Progenitor cell of endocrine pancreas (in vitro differentiated cells): ENCODE results near the gene ARL6IP5. TPM values are rescaled to one million over a fixed set of nuclear protein-coding genes. Genes with fewer than 3 reads are reported as not detected.

Experiments used
- DNase-seq: peaks from one replicate; pipeline ENCODE4 v3.0.0; 2021; ENCODE audit warnings: low spot score; ENCODE audit not compliant: unreplicated experiment
- H3K27ac Mint-ChIP-seq: 2 replicates; pipeline ENCODE4 v1.8.0; 2021; ENCODE audit warnings: mild to moderate bottlenecking, moderate library complexity, mixed read lengths
- H3K27me3 Mint-ChIP-seq: 2 replicates; pipeline ENCODE4 v1.8.0; 2021; ENCODE audit warnings: mixed read lengths
- H3K36me3 Mint-ChIP-seq: 2 replicates; pipeline ENCODE4 v1.8.0; 2022; ENCODE audit warnings: mixed read lengths; ENCODE audit not compliant: insufficient read depth
- H3K4me1 Mint-ChIP-seq: 2 replicates; pipeline ENCODE4 v1.8.0; 2021; ENCODE audit warnings: low read depth, mixed read lengths
- H3K4me3 Mint-ChIP-seq: 2 replicates; pipeline ENCODE4 v1.8.0; 2021; ENCODE audit warnings: low read depth, mild to moderate bottlenecking, moderate library complexity, mixed read lengths
- H3K9me3 Mint-ChIP-seq: 2 replicates; pipeline ENCODE4 v1.8.0; 2021; ENCODE audit warnings: low read depth, mixed read lengths
- total RNA-seq: library from RNA; stranded (reverse); gene quantifications from 2 replicates; pipeline ENCODE4 v1.2.1, GENCODE V29; 2021
- TF ChIP-seq, protein P1 (sequence below): fragments of 200-600 bp; sonication (generic); IDR thresholded peaks from one replicate; pipeline ENCODE4 v1.5.0; 2021; ENCODE audit warnings: antibody characterized with exemption, mild to moderate bottlenecking; ENCODE audit not compliant: unreplicated experiment

Gene ARL6IP5
- total RNA-seq, 1 donor from 2014 or later: 55.4 TPM

DNA sequence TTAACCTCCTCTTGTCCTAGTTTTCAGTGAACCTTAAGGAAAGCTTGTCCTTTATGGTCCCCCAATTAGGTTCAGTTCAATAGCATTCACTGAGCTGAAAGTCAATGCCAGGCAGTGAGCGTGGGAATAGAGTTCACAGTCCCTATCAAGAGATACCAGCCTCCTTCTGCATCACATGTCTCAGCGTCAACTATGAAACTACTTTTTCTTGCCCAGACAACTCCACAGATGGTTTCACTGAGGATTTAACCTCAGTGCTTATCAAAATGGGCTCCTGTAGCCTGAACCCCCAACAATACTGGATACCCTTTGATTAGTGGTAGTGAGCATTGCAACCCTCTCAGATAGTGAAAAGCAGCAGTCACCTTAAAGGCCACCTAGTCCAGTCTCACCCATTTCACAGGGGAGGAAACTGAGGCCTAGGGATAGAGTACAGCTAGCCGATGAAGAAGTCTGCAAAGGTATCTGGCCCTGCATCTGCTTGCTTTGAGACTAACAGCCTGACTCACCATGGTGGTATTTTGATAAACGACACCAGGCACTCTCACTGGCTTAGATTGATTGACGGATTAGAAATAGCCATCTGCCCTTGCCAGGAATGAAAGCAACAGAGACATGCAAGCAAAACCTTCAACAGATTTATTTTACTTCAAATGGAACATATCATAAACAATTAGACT, 3.0 kb upstream of the ARL6IP5 start:
- DNase-seq: no peak
- no peaks in the 10 kb centered on the region for H3K27me3 Mint-ChIP-seq
- H3K9me3 Mint-ChIP-seq: no peaks in the 10 kb centered on the region
- peak overlapping the region; percentile 31 for H3K4me3 Mint-ChIP-seq
- peaks cover 46% of the 10 kb centered on the region for H3K4me1 Mint-ChIP-seq
- peaks cover 4% of the 10 kb centered on the region for H3K36me3 Mint-ChIP-seq
- TF ChIP-seq, protein P1, sequence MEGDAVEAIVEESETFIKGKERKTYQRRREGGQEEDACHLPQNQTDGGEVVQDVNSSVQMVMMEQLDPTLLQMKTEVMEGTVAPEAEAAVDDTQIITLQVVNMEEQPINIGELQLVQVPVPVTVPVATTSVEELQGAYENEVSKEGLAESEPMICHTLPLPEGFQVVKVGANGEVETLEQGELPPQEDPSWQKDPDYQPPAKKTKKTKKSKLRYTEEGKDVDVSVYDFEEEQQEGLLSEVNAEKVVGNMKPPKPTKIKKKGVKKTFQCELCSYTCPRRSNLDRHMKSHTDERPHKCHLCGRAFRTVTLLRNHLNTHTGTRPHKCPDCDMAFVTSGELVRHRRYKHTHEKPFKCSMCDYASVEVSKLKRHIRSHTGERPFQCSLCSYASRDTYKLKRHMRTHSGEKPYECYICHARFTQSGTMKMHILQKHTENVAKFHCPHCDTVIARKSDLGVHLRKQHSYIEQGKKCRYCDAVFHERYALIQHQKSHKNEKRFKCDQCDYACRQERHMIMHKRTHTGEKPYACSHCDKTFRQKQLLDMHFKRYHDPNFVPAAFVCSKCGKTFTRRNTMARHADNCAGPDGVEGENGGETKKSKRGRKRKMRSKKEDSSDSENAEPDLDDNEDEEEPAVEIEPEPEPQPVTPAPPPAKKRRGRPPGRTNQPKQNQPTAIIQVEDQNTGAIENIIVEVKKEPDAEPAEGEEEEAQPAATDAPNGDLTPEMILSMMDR: no peak
- no peak overlapping the region for H3K27ac Mint-ChIP-seq

DNA sequence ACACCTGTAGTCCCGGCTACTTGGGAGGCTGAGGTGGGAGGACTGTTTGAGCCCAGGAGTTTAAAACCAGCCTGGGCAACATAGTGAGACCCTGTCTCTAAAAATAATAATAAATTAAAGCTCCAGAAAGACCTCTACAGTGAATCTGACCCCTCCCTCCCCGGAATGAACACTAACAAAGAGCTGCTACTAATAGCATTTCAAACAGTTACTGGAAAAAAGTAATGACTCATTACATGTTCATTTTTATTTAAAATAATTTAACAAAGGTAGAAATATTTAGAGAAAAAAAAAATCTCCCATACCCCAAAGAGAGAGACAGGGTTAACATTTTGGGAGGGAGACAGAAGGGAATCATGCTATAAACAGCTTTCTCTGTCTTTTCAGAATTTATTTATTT, 2.4 kb upstream of the ARL6IP5 start:
- H3K27me3 Mint-ChIP-seq: no peaks in the 10 kb centered on the region
- peaks cover 44% of the 10 kb centered on the region for H3K4me1 Mint-ChIP-seq
- peaks cover 1% of the 10 kb centered on the region for H3K36me3 Mint-ChIP-seq
- TF ChIP-seq, protein P1: no peak
- no peak overlapping the region for H3K4me3 Mint-ChIP-seq
- no peak for DNase-seq
- no peaks in the 10 kb centered on the region for H3K9me3 Mint-ChIP-seq
- H3K27ac Mint-ChIP-seq: no peak overlapping the region

DNA sequence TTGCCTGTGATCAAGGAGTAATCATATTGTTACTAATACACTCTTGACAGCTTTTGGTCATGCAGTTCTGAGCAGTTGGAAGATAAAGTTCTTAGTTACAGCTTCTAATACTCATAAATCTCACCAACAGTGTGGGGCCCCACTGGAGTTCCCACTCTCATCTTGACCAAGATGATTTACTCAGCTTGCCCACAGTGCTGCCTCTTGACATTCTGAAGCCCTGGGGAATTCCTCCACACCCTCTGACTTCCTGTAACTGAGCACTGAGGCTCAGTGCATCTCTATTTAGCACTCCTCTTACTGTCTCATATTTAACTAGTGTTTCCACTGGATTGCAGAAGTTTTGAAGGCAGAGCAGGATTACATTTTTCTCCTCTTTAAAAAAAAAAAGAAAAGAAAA, 1.9 kb upstream of the ARL6IP5 start:
- Mint-ChIP-seq H3K9me3 (no peaks in the 10 kb centered on the region), H3K27ac (no peak overlapping the region), H3K4me1 (peaks cover 42% of the 10 kb centered on the region), H3K4me3 (no peak overlapping the region), H3K36me3 (no peaks in the 10 kb centered on the region), H3K27me3 (no peaks in the 10 kb centered on the region)
- no peak for DNase-seq
- TF ChIP-seq, protein P1: no peak

DNA sequence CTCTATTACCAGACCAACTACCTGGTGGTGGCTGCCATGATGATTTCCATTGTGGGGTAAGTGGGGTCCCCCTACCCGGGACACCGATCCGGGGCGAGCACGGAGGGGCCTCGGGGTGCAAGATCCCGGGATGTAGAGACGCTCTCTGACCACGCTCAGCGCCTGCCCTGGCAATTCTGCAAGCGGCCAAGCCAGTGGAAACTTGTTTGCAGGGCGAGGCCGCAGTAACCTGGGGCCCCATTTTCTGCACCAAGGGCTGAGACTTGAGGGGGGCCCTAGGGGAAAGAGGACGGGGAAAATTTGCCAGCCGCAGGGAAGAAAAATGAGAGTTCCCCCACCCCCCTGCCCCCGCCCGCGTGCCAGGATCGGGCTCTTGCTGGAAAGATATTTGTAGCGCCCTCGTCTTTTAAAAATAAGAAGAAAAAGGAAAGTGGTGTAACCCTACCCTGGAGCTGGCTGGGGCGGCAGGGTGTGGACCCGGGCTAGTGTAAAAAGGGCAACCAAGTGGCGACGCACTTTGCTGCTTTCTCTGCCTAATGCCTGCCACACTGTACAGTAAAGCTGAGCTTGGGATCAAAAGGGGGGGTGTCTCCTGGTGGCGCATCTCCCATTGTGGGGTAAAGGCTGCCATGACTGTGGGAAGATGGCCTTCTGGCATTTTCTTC, 563 bp downstream of the ARL6IP5 start:
- Mint-ChIP-seq H3K9me3 (no peaks in the 10 kb centered on the region), H3K4me1 (peaks cover 31% of the 10 kb centered on the region), H3K27me3 (no peaks in the 10 kb centered on the region), H3K36me3 (no peaks in the 10 kb centered on the region), H3K4me3 (peak overlapping the region; percentile 93), H3K27ac (peak overlapping the region; percentile 71)
- TF ChIP-seq, protein P1: no peak
- DNase-seq: peak; percentile 14

DNA sequence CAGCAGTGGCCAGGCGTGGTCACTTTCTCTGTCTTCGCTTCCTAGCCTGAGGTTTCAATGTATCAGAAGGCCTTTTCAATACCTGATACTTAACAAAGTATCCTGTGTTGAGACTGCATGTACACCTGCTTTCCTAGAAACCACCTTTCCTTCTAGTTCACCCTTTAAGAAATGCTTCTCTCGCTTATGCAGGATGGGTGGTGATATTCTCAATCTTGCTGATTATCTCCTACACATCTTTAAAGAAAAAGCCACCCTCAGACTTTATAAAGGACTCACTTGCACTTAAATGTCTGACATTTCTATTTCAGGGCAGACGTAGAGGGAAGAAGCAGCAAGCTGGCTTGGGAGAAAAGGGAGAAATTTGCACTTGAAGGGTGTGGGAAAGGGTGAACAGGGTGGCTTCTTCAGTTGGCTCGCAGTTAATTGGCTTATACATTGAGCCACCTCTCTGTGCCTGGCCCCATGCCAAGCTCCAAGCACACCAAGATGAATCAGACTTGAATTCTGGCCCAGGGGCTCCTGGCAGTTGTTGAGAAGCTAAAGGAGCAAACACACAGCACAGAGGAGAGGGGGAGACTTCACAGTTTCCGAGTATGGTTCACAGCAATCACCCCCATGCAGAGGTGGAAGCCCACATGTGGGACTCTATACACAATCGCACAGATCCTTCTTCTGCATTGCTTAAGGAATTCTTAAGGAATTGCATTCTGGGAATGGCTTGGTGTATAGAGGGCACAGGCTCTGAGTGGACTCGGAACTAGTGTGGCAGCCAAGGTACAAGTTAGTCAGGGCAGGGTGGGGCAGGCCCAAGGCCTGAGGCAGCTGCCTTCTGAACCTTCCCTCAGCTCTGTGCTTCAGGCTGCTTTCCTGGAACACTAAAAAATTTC, 1.3 kb downstream of the ARL6IP5 start:
- no peak for DNase-seq
- H3K9me3 Mint-ChIP-seq: no peaks in the 10 kb centered on the region
- peaks cover 2% of the 10 kb centered on the region for H3K36me3 Mint-ChIP-seq
- H3K27me3 Mint-ChIP-seq: no peaks in the 10 kb centered on the region
- TF ChIP-seq, protein P1: no peak
- peak overlapping the region; percentile 71 for H3K27ac Mint-ChIP-seq
- H3K4me1 Mint-ChIP-seq: peaks cover 26% of the 10 kb centered on the region
- H3K4me3 Mint-ChIP-seq: peak overlapping the region; percentile 93
